ENCODE measurements around the gene DNAJC4. TPM values are rescaled to one million over a fixed set of nuclear protein-coding genes. Genes with fewer than 3 reads are reported as not detected.

DNAJC4 gene
- total RNA-seq, 1 donor from 2014 or later = 17.6 TPM

GRCh38 chr11:64268893-64269539 lies 38.7 kb downstream of the DNAJC4 start:
- DNase-seq (ENCODE audit: low read depth) = no peak
- H3K4me3 ChIP-seq (ENCODE audit: low read depth, low read length) = peak overlapping the region; percentile 80
- no peak for TF ChIP-seq CTCF (conservative IDR thresholded peaks at IDR 0.05; ENCODE audit: low read depth, low read length)

DNA sequence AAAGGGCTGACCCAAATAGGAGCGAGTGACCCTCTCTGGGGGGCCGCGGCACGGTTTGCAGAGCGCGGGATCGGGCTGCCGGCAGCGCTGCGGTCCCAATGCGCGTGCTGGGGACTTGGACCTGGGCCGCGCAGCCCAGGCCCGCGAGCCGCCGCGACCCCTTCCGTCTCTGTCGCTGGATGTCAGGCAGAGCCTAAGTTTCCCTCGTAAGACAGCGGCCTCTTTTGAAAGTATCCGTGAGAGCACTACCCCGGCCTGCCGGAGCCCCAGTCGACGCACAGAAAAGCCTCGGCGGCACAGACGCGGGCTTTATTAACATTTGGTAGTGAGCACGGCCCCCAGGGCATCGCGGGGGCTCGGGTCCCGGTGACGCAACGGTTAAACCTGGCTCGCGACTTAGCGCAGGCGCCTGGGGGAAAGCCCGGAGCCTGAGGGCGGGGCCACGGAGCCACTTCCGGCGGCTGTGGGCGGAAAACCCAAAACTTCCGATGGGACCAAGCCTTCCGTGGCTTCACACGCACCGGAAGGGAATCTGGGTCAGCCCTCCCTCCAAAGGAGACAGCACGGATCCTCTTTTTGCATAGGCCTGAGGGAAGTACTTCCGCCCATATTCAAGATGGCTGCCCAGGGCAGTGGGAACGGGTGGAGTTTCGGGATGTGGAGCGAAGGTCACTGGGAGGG lies 39.3 kb downstream of the DNAJC4 start:
- TF ChIP-seq CTCF (conservative IDR thresholded peaks at IDR 0.05; ENCODE audit: low read depth, low read length) = no peak
- peak; percentile 98 for DNase-seq (ENCODE audit: low read depth)
- H3K4me3 ChIP-seq (ENCODE audit: low read depth, low read length) = peak overlapping the region; percentile 80

GRCh38 chr11:64275031-64275800 lies 44.9 kb downstream of the DNAJC4 start:
- no peak for TF ChIP-seq CTCF (conservative IDR thresholded peaks at IDR 0.05; ENCODE audit: low read depth, low read length)
- no peak overlapping the region for H3K4me3 ChIP-seq (ENCODE audit: low read depth, low read length)
- no peak for DNase-seq (ENCODE audit: low read depth)

DNA sequence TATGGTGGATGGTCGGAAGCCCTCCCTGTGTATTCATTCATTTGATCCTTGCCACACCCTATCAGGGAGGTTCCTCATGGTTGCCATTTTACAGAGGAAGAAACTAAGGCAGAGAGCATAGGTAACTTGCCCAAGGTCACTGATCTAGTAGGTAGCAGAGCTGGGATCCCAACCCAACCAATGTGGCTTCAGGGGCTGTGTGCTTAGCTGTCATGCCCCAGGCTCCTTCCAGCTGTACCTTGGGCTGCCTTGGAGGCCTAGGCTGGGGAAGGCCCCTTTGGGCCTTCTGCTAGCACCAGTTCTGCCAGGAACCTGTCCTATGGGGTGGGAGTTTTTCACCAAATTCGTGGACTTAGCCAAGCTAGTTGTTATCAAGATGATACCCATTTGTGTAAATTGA lies 45.5 kb downstream of the DNAJC4 start:
- no peak overlapping the region for H3K4me3 ChIP-seq (ENCODE audit: low read depth, low read length)
- TF ChIP-seq CTCF (conservative IDR thresholded peaks at IDR 0.05; ENCODE audit: low read depth, low read length) = no peak
- no peak for DNase-seq (ENCODE audit: low read depth)

GRCh38 chr11:64276653-64277431 lies 46.5 kb downstream of the DNAJC4 start:
- H3K4me3 ChIP-seq (ENCODE audit: low read depth, low read length) = no peak overlapping the region
- TF ChIP-seq CTCF (conservative IDR thresholded peaks at IDR 0.05; ENCODE audit: low read depth, low read length) = no peak
- DNase-seq (ENCODE audit: low read depth) = no peak

- DNase-seq (ENCODE audit: low read depth) = no peak
- TF ChIP-seq CTCF (conservative IDR thresholded peaks at IDR 0.05; ENCODE audit: low read depth, low read length) = no peak
- no peak overlapping the region for H3K4me3 ChIP-seq (ENCODE audit: low read depth, low read length)
Measured at GRCh38 chr11:64278576-64279190, 48.3 kb downstream of the DNAJC4 start.
